Caki2 (cell line): ENCODE results near the gene CLDN19. TPM values are rescaled to one million over a fixed set of nuclear protein-coding genes. Genes with fewer than 3 reads are reported as not detected.

Experiments
- DNase-seq: peaks from one replicate; pipeline ENCODE4 v3.0.0-alpha.2; 2015; ENCODE audit warnings: low read depth
- in situ Hi-C: cut with HindIII; loops from 2 replicates; pipeline ENCODE4 v1.10.0; 2016; ENCODE audit warnings: low sequenced_read_pairs, low pct_unique_long_range_greater_than_20kb, mixed read lengths
- total RNA-seq: library from RNA; depleted of rRNA; stranded (reverse); fragments of >200 nt; shearing (Covaris generic); gene quantifications from 2 replicates; pipeline ENCODE4 v1.2.3, GENCODE V29; 2014; ENCODE audit warnings: low replicate concordance; rRNA removed

CLDN19 gene
- total RNA-seq, 1 experiment from 2014 or later, result not detected

GRCh38 chr1:42684139-42684538, 55.9 kb downstream of the CLDN19 start:
- in situ Hi-C loops, result no loop called here
- no peak for DNase-seq

Other genes starting within 250 kb of the CLDN19 start
- gene PPIH, start 81.8 kb downstream of the CLDN19 start, total RNA-seq, result 75.8 and 115 TPM in 2 replicates
- 855 and 996 TPM in 2 replicates for gene YBX1, start 57.8 kb downstream of the CLDN19 start, total RNA-seq
- gene P3H1, start 26.8 kb upstream of the CLDN19 start, total RNA-seq, result 51.4 and 54.4 TPM in 2 replicates
- gene C1orf50, start 27.0 kb upstream of the CLDN19 start, total RNA-seq, result 0.57 and 1.8 TPM in 2 replicates
- gene TMEM269, start 44.8 kb upstream of the CLDN19 start, total RNA-seq, result 0.10 TPM in 1 of 2 replicates, not detected in the other
- gene ERMAP, start 76.9 kb upstream of the CLDN19 start, total RNA-seq, result 2.1 and 20.1 TPM in 2 replicates
- gene SVBP, start 77.2 kb upstream of the CLDN19 start, total RNA-seq, result 22.7 and 25.1 TPM in 2 replicates
- 12.4 and 23.2 TPM in 2 replicates for gene ZNF691, start 106.4 kb upstream of the CLDN19 start, total RNA-seq
- gene SLC2A1, start 218.6 kb upstream of the CLDN19 start, total RNA-seq, result 549 and 560 TPM in 2 replicates